ENCODE results near the gene DTNB.

DNA sequence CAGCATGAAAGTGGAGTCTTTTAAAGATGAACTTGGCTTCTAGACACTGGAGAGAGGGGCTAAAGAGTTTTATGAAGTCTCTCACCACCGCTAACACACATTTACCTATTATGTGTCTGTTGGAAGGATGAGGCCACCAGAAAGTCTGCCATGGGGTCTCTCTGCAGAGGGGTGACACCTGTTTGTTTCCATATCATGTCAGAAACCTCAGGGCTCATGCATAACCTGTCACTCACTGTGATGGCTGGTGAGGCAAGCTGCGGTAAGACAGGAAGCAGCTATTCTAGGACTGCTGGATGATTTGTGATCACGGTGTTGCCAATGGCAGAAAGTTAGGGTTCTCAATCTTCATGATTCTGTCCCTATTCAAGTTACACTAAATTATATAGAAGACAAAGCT lies 270.9 kb downstream of the DTNB start:
- TF ChIP-seq, protein P1, sequence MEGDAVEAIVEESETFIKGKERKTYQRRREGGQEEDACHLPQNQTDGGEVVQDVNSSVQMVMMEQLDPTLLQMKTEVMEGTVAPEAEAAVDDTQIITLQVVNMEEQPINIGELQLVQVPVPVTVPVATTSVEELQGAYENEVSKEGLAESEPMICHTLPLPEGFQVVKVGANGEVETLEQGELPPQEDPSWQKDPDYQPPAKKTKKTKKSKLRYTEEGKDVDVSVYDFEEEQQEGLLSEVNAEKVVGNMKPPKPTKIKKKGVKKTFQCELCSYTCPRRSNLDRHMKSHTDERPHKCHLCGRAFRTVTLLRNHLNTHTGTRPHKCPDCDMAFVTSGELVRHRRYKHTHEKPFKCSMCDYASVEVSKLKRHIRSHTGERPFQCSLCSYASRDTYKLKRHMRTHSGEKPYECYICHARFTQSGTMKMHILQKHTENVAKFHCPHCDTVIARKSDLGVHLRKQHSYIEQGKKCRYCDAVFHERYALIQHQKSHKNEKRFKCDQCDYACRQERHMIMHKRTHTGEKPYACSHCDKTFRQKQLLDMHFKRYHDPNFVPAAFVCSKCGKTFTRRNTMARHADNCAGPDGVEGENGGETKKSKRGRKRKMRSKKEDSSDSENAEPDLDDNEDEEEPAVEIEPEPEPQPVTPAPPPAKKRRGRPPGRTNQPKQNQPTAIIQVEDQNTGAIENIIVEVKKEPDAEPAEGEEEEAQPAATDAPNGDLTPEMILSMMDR (IDR thresholded peaks at IDR 0.05) = no peak
- TF ChIP-seq POLR2A (IDR thresholded peaks at IDR 0.05) = no peak
